Measurements from ENCODE around the gene HDGFL2.

Gene HDGFL2

DNA sequence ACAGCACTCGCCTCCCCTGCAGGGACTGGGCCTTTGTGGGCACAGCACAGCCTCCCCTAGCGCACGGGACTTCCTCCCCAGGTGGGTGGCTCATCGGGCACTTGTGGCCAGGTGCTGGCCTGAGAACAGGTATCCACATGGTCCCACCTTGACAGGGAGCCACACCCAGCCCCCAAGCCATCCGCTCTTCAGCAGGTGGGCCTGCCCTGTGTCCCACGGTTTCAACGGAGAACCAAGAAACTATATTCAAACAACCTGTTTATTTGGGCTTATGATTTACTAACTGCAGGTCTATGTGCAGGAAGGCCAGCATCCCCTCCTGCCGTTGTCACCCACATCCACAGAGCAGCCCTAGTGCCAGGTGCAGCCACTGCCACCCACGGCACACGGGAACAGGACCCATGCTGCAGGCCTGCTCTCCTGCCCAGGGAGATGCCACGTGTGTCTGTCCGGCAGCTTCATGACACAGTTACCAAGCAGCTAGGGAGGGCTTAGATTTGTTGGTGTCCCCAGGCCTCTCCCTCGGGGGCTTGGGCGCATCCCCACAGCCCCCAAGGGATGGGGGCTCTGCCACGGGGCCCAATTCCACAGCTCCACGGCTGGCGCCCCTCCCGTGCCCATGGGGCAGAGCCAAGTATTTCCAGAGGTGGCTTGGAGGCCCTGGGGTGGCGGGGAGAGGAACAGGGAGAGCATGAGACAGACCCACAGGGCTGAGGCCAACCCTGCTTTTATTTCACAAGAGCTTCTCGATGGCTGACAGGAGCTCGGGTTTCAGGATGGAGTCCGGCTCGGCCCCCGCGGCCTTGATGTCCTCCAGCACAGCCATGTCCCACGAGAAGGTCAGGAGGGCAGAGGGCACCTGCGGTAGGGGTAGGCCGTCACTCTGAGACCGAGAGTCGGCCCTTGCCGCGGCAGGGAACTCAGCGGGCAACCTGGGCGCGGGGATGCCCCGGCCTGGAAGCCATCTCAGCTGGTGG is 27.0 kb upstream of the HDGFL2 start:
- no peak for TF ChIP-seq CTCF (IDR thresholded peaks at IDR 0.05; ENCODE audit: low read depth, low read length)
- DNase-seq (ENCODE audit: low read depth in 2 of 2): no peak
- no peak overlapping the region for H3K4me3 ChIP-seq (replicated peaks in 1 of 2; ENCODE audit: low read depth in 2 of 2, low read length in 2 of 2)

- TF ChIP-seq CTCF (IDR thresholded peaks at IDR 0.05; ENCODE audit: low read depth, low read length): no peak
- DNase-seq (ENCODE audit: low read depth in 2 of 2): no peak
- H3K4me3 ChIP-seq (replicated peaks in 1 of 2; ENCODE audit: low read depth in 2 of 2, low read length in 2 of 2): no peak overlapping the region
Measured at GRCh38 chr19:4445963-4446703, 26.0 kb upstream of the HDGFL2 start.

GRCh38 chr19:4446704-4447200 is 25.3 kb upstream of the HDGFL2 start:
- H3K4me3 ChIP-seq (replicated peaks in 1 of 2; ENCODE audit: low read depth in 2 of 2, low read length in 2 of 2): no peak overlapping the region
- no peak for DNase-seq (ENCODE audit: low read depth in 2 of 2)
- TF ChIP-seq CTCF (IDR thresholded peaks at IDR 0.05; ENCODE audit: low read depth, low read length): no peak

DNA sequence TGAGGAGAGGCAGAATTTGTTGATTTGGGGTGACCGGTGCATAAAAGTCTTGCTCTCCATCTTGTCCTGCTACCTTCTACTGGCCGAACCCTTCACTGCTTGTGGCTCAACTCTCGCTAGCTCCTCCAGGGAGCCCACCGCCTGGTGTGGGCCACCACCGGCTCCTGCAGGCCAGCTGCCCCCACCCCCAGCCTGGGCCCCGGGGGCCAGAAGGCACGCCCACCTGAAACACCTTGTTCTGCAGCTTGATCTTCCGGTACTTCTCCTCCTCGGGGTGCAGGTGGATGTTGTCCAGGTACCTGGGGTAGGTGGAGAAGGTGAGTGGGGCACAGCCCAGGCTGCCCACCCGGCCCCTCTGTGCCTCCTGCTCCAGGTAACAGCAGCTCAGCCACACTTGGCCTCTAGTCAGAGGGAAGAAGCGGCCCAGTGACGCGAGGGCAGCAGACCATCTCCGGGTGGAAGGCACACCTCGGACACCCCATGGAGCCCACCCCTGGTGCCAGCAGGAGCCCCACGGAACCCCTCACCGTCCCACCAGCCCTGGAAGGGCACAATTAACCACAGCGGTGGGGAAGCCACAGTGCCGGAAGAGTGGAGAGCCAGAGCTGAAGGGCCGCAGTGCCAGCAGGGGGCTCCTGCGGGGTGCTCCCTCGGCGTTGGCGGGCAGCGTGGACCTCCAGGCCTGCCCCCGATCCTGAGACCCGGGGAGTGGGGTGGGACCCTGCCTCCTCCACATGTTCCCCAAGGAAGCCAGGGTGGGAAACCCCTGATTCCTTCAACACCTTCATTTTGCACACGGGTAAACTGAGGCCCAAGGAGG is 24.6 kb upstream of the HDGFL2 start:
- no peak overlapping the region for H3K4me3 ChIP-seq (replicated peaks in 1 of 2; ENCODE audit: low read depth in 2 of 2, low read length in 2 of 2)
- DNase-seq (ENCODE audit: low read depth in 2 of 2): no peak
- TF ChIP-seq CTCF (IDR thresholded peaks at IDR 0.05; ENCODE audit: low read depth, low read length): no peak

- no peak overlapping the region for H3K4me3 ChIP-seq (replicated peaks in 1 of 2; ENCODE audit: low read depth in 2 of 2, low read length in 2 of 2)
- no peak for DNase-seq (ENCODE audit: low read depth in 2 of 2)
- no peak for TF ChIP-seq CTCF (IDR thresholded peaks at IDR 0.05; ENCODE audit: low read depth, low read length)
Measured at GRCh38 chr19:4448147-4448985, 23.7 kb upstream of the HDGFL2 start.
